Amygdala (tissue), 56 donors: ENCODE results near the gene LYST.
"Not testable (repeated sequence)": the region's sequence is repeated elsewhere in the genome, so short reads cannot be mapped to it uniquely, and the experiment has no call there.

Experiments
- DNase-seq, 56 donors: peaks; one replicate each; lab custom pipeline; 2025; lab: John Stamatoyannopoulos, UW

Gene LYST, protein sequence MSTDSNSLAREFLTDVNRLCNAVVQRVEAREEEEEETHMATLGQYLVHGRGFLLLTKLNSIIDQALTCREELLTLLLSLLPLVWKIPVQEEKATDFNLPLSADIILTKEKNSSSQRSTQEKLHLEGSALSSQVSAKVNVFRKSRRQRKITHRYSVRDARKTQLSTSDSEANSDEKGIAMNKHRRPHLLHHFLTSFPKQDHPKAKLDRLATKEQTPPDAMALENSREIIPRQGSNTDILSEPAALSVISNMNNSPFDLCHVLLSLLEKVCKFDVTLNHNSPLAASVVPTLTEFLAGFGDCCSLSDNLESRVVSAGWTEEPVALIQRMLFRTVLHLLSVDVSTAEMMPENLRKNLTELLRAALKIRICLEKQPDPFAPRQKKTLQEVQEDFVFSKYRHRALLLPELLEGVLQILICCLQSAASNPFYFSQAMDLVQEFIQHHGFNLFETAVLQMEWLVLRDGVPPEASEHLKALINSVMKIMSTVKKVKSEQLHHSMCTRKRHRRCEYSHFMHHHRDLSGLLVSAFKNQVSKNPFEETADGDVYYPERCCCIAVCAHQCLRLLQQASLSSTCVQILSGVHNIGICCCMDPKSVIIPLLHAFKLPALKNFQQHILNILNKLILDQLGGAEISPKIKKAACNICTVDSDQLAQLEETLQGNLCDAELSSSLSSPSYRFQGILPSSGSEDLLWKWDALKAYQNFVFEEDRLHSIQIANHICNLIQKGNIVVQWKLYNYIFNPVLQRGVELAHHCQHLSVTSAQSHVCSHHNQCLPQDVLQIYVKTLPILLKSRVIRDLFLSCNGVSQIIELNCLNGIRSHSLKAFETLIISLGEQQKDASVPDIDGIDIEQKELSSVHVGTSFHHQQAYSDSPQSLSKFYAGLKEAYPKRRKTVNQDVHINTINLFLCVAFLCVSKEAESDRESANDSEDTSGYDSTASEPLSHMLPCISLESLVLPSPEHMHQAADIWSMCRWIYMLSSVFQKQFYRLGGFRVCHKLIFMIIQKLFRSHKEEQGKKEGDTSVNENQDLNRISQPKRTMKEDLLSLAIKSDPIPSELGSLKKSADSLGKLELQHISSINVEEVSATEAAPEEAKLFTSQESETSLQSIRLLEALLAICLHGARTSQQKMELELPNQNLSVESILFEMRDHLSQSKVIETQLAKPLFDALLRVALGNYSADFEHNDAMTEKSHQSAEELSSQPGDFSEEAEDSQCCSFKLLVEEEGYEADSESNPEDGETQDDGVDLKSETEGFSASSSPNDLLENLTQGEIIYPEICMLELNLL (N-terminal part only)

GRCh38 chr1:235866205-235866912, at the start of gene LYST:
TSS of gene LYST (minus strand) at chr1:235866906. CDS start at chr1:235830417, 36,489 bp downstream.
- DNase-seq, result peak in 19 of 56 donors; percentile 7 to 54 (median 40)

- DNase-seq, result not testable (repeated sequence)
Observed at GRCh38 chr1:235915489-235915888, 48.8 kb upstream of the LYST start.

- DNase-seq, result no peak
Observed at GRCh38 chr1:235913311-235913710, 46.6 kb upstream of the LYST start.

GRCh38 chr1:235911876-235912275, 45.2 kb upstream of the LYST start:
- DNase-seq, result no peak

- no peak for DNase-seq
Observed at GRCh38 chr1:235911300-235911662, 44.6 kb upstream of the LYST start.

- peak in 1 of 56 donors; percentile 12 for DNase-seq
Observed at GRCh38 chr1:235910357-235911299, 43.9 kb upstream of the LYST start.

DNA sequence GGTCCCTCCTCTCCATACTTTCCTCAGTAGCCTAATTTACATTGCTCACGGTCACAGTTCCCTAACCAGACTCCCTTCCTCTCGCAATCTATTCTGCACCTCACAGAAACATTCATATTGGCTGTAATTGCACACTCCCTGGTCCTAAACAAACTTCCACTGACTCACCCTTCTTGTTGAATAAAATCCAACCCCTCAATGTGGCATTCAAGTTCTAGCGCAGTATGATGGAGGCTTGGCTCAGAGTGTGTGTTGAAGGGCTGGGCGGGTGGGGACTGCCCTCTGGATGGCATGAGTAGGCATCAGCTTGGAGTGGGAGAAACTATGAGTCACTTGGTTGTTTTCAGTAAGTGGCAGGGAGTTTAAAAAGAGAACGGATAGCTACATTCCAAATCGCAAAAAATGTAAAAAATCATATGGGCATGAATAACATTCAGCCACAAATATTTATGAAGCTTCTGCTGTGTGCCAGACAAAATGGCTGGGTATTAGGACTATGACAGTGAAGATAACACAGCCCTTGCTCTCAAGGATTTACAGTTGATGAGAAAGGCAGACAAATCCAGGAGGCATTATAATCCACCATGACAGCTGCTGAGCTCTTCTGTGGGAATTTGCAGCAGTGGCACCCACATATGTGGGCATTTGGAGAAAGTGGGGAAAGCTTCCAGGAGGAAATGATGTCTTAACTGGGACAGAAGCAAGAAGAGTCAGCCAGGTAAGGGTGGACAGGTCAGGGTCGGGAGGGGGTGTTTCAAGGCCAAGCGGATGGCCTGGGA, 42.2 kb upstream of the LYST start:
- peak in 13 of 56 donors; percentile 11 to 70 (median 26) for DNase-seq

DNA sequence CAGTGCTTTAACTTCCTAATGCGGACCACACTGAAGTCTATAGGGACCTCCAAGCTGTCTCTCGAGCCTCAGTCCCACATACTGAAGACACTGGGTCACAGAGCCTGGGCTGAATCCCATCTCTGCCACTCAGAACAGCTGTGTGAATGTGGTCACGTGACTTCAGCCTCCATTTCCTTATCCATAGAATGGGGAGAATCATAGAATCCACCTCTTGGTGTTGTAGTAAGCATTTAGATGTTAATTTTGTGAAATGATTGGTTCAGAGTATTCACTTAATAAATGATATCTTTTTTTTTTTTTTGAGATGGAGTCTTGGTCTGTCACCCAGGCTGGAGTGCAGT, 41.2 kb upstream of the LYST start:
- no peak for DNase-seq

DNA sequence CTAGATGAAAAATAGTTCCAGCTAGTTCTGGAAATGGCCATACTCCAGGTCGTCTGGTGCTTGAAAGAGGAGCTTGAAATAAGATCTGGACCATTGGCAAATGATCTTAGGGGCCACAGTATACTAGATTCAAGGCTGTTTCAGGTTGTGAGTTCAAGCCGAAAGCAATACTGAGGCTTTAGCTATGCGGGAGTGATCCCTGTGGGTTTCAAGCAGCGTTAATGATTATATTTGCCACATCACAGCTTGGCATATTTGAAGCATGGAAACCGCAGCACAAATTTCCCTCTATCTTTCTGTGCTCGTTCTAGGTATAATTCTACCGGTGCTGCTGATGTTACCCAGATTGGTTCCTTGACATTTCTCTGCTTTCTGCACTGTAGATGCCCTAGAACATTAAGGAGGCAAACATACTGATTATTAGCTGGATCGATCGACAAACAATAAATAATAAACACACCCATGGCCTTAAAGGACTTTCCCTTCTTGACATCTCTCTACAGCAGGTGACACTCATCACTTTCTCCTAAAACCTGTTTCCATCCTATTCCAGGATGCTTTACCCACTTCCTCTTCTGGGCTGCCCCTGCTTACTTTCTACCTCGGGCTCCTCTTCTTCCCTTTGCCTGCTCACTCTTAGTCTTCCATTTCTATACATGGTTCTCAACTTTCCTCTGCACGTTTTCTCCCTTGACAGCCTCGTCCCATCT, 40.6 kb upstream of the LYST start:
- no peak for DNase-seq

DNA sequence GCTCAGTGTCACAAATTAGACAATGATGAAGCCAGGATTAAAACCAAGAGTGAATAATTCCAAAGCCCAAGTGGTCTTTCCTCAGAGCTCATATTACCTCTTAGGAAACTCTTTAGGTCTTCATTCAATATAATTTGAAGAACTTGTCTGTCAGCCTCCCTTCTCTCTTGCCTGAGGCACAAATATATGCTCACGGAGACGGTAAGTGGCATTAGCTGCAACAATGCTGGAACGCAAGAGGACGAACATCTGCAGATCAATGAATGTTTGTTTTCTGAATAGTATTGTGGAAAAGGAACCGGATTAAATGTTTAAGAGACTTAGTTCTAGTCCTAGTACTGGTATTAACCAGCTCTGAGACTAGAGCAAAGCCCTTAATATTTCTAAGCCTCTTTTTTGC, 39.7 kb upstream of the LYST start:
- no peak for DNase-seq

DNA sequence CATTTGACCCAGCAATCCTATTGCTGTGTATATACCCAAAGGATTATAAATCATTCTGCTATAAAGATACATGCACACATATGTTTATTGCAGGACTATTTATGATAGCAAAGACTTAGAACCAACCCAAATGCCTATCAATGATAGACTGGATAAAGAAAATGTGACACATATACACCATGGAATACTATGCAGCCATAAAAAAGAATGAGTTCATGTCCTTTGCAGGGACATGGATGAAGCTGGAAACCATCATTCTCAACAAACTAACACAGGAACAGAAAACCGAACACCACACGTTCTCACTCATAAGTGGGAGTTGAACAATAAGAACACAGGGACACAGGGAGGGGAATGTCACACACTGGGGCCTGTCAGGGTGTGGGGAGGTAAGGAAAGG, 37.1 kb upstream of the LYST start:
- DNase-seq, result not testable (repeated sequence)

- DNase-seq, result peak in 1 of 56 donors; percentile 12
Observed at GRCh38 chr1:235902677-235903542, 36.2 kb upstream of the LYST start.

- DNase-seq, result no peak
Observed at GRCh38 chr1:235901461-235901860, 34.8 kb upstream of the LYST start.

- no peak for DNase-seq
Observed at GRCh38 chr1:235898126-235898525, 31.4 kb upstream of the LYST start.

DNA sequence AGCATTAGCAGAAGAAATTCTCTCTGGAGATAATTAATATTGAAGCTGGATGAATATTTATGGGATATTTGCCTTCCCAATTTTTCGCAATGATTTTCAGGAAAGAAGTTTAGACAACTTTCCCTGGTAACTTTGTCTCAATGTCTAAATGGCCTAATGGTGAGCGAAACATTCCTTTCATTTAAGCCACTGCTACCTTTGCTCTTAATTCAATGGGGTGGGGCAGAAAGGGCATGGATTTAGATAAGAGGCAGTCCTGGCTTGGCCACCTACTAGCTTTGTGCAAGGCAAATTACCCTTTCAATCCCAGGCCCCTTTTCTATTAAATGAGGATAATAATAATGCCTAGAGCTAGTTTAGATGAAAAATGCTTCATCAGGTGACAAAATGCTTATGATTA, 27.1 kb upstream of the LYST start:
- DNase-seq, result no peak

DNA sequence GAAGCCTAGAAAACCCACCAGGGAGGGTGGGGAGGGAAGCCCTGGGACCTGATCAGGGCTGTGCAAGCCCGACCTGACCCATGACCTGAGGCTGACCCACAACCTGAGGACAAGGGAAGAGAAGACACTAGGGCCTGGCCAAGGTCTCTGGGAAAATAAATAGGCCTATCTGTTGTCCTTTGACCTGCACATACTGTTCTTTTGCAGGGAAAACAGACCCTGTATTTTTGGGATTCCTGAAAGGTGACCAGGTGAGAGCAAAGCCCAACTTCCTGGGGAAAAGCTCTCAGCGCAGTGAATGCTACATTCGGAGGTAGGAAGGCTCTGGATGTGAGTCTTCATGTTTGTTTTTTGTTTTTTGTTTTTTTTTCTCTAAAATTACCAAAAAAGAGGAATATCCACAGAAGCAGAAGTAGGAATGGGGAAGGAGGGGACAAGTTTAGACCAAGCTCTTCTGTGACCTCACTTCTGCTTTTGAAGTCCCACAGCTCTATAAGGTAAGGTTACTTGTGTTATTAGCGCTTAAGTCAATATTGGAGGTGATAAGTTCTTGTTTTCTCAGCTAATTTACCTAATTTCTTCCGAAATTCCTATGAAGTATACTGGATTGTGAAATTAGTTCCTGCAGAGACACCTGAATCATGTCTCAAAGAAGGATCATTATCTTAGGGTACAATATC, 26.2 kb upstream of the LYST start:
- DNase-seq, result no peak
